Adrenal gland (tissue), 5 donors: Measurements from ENCODE around the gene MDN1.

Experiments used
- POLR2A ChIP-seq, 2 donors: fragments of 450-650 bp; IDR thresholded peaks; one replicate each; pipeline ENCODE4 v1.6.1; 2017; ENCODE audit warnings: antibody characterized with exemption in 2 of 2, mild to moderate bottlenecking in 2 of 2, moderate library complexity in 1 of 2
- TF ChIP-seq, protein P1 (sequence below), 6 experiments: fragments of 450-650 bp in 4 of 6; fragments of 200-600 bp in 2 of 6; sonication (generic) in 1 of 6; IDR thresholded peaks; 1 replicate in 5 of 6; 2 replicates in 1 of 6; pipeline versions ENCODE4 v1.5.1 to v1.8.0; 2016 to 2021; ENCODE audit warnings: antibody characterized with exemption in 6 of 6, mild to moderate bottlenecking in 2 of 6, moderate library complexity in 1 of 6
- donor health status: DM: no; HTN: no; CAD: no.

DNA sequence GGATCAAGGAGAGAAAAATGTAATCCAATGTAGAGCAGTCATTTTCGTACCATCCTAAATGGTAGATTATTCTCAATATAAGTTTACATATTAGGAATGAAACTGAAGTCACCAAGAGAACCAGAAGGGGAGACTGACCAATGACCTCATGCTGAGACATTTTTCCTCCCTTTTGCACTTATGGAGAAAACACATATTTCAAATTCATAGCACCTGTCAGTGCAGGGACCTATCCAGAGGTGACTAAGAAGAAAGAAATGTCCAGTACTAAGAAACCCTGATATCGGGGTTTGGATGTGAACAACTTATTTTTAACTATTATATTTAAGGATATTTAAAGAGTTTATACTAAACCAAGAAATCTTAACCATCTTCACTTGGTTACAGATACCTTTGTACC lies 164.5 kb downstream of the MDN1 start:
- TF ChIP-seq, protein P1, sequence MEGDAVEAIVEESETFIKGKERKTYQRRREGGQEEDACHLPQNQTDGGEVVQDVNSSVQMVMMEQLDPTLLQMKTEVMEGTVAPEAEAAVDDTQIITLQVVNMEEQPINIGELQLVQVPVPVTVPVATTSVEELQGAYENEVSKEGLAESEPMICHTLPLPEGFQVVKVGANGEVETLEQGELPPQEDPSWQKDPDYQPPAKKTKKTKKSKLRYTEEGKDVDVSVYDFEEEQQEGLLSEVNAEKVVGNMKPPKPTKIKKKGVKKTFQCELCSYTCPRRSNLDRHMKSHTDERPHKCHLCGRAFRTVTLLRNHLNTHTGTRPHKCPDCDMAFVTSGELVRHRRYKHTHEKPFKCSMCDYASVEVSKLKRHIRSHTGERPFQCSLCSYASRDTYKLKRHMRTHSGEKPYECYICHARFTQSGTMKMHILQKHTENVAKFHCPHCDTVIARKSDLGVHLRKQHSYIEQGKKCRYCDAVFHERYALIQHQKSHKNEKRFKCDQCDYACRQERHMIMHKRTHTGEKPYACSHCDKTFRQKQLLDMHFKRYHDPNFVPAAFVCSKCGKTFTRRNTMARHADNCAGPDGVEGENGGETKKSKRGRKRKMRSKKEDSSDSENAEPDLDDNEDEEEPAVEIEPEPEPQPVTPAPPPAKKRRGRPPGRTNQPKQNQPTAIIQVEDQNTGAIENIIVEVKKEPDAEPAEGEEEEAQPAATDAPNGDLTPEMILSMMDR (IDR thresholded peaks at IDR 0.05) = no peak
- no peak for TF ChIP-seq POLR2A (IDR thresholded peaks at IDR 0.05)
